CD4-positive, alpha-beta T cell treated with Interleukin-4 for 1 hour (primary cell): ENCODE measurements around the gene MAP3K1.

ENCODE experiments used
- DNase-seq, 2 donors: peaks; one replicate each; pipeline ENCODE4 v3.0.0-alpha.2; 2020 to 2022

MAP3K1 gene

GRCh38 chr5:56910210-56910965 is 95.0 kb downstream of the MAP3K1 start:
- DNase-seq: peak in 1 of 2 donors; percentile 16

GRCh38 chr5:56913766-56914165 is 98.4 kb downstream of the MAP3K1 start:
- DNase-seq: no peak

GRCh38 chr5:56914678-56915077 is 99.3 kb downstream of the MAP3K1 start:
- DNase-seq: no peak

- no peak for DNase-seq
Observed at GRCh38 chr5:56917534-56917933, 102.2 kb downstream of the MAP3K1 start.

- no peak for DNase-seq
Observed at GRCh38 chr5:56918054-56918453, 102.7 kb downstream of the MAP3K1 start.

GRCh38 chr5:56919942-56920662 is 104.8 kb downstream of the MAP3K1 start:
- DNase-seq: no peak

- no peak for DNase-seq
Observed at GRCh38 chr5:56922922-56923321, 107.6 kb downstream of the MAP3K1 start.

GRCh38 chr5:56934325-56934724 is 119.0 kb downstream of the MAP3K1 start:
- DNase-seq: no peak

- no peak for DNase-seq
Observed at GRCh38 chr5:56938858-56939257, 123.5 kb downstream of the MAP3K1 start.

GRCh38 chr5:56941981-56942380 is 126.6 kb downstream of the MAP3K1 start:
- DNase-seq: no peak
